Right lobe of liver (tissue), 6 donors: Measurements from ENCODE around the gene RASGRP1. TPM values are rescaled to one million over a fixed set of nuclear protein-coding genes. Genes with fewer than 3 reads are reported as not detected.

Source experiments
- ATAC-seq, 4 donors: fragments of 200-7000 bp; cut with Tn5 transposase; one replicate each; pipeline ENCODE4 v1.9.1; 2020; ENCODE audit warnings: mild to moderate bottlenecking in 4 of 4, moderate library complexity in 4 of 4
- DNase-seq, 3 donors: peaks; one replicate each; pipeline ENCODE4 v3.0.0-alpha.2; 2020
- H3K27ac ChIP-seq, 3 donors: fragments of 200-600 bp; one replicate each; pipeline ENCODE4 v1.8.0; 2022
- H3K27me3 ChIP-seq, 2 donors: fragments of 200-600 bp; one replicate each; pipeline ENCODE4 v1.8.0; 2022
- H3K36me3 ChIP-seq, 4 donors: fragments of 200-600 bp; sonication (generic) in 1 of 4; one replicate each; pipeline versions ENCODE4 v1.5.1 to v1.8.0; 2017 to 2022; ENCODE audit warnings: control low read depth in 1 of 4
- H3K4me1 ChIP-seq, 4 donors: fragments of 200-600 bp; sonication (generic) in 1 of 4; one replicate each; pipeline versions ENCODE4 v1.5.1 to v1.8.0; 2017 to 2022; ENCODE audit warnings: control low read depth in 1 of 4
- H3K4me3 ChIP-seq, 3 donors: fragments of 200-600 bp; one replicate each; pipeline ENCODE4 v1.8.0; 2022
- H3K9me3 ChIP-seq, 4 donors: fragments of 200-600 bp; sonication (generic) in 1 of 4; one replicate each; pipeline versions ENCODE4 v1.5.1 to v1.8.0; 2017 to 2022; ENCODE audit warnings: control low read depth in 1 of 4
- POLR2A ChIP-seq: fragments of 450-650 bp; IDR thresholded peaks from one replicate; pipeline ENCODE4 v1.6.1; 2017; ENCODE audit warnings: antibody characterized with exemption, mild to moderate bottlenecking
- WGBS: methylation state at CpG from one replicate; pipeline ENCODE4 v1.1.6; 2018; ENCODE audit warnings: low coverage, low lambda C conversion rate; ENCODE audit not compliant: insufficient coverage; ENCODE audit errors: missing lambda C conversion rate; 5-methylcytosine and 5-hydroxymethylcytosine counted together
- intact Hi-C, 2 donors: fragments of 100-400 bp; cut with DNase I; formaldehyde crosslinking; loops; one replicate each; pipeline versions ENCODE4 v1.11.2 to v1.14.1; 2022
- total RNA-seq, 6 experiments: library from RNA; depleted of rRNA in 2 of 6; stranded (reverse); fragments of >200 nt in 2 of 6; fragmentation: NEBNext Ultra II Directional in 3 of 6; extraction: Animal tissue kit (Norgen Biotek cat#: 25700) in 3 of 6; gene quantifications; one replicate each; pipeline versions ENCODE4 v1.1.0 to v1.2.4, GENCODE V29; 2016 to 2023
- TF ChIP-seq, protein P1 (sequence below), 4 donors: fragments of 200-600 bp in 3 of 4; fragments of 450-650 bp in 1 of 4; IDR thresholded peaks; one replicate each; pipeline versions ENCODE4 v1.5.1 to v1.8.0; 2016 to 2022; ENCODE audit warnings: antibody characterized with exemption in 4 of 4, mild to moderate bottlenecking in 2 of 4
- donor health status: DM: no; HTN: yes; CAD: no.
- donor health status: DM: no; HTN: no; CAD: no.
- donor health status: DM: no; HTN: no; CAD: no.
- donor health status: DM: no; HTN: yes; CAD: no.
- donor health status: DM: no; HTN: yes; CAD: no.

Gene RASGRP1
- total RNA-seq, 6 experiments from 2014 or later: 0.11 to 0.64 (median 0.32) TPM

- TF ChIP-seq, protein P1, sequence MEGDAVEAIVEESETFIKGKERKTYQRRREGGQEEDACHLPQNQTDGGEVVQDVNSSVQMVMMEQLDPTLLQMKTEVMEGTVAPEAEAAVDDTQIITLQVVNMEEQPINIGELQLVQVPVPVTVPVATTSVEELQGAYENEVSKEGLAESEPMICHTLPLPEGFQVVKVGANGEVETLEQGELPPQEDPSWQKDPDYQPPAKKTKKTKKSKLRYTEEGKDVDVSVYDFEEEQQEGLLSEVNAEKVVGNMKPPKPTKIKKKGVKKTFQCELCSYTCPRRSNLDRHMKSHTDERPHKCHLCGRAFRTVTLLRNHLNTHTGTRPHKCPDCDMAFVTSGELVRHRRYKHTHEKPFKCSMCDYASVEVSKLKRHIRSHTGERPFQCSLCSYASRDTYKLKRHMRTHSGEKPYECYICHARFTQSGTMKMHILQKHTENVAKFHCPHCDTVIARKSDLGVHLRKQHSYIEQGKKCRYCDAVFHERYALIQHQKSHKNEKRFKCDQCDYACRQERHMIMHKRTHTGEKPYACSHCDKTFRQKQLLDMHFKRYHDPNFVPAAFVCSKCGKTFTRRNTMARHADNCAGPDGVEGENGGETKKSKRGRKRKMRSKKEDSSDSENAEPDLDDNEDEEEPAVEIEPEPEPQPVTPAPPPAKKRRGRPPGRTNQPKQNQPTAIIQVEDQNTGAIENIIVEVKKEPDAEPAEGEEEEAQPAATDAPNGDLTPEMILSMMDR (IDR thresholded peaks at IDR 0.05): no peak
- TF ChIP-seq POLR2A: no peak
- intact Hi-C loops: no loop called here
- Histone ChIP-seq H3K36me3 (no peaks in the 10 kb centered on the region), H3K27me3 (no peaks in the 10 kb centered on the region), H3K27ac (no peak overlapping the region), H3K4me1 (peaks cover 0 to 2% (median 0%) of the 10 kb centered on the region in 4 donors), H3K9me3 (no peaks in the 10 kb centered on the region), H3K4me3 (no peak overlapping the region)
- WGBS: 78% methylated on average over 5 of the region's 7 CpGs
- ATAC-seq: no peak
- DNase-seq: no peak
Observed at GRCh38 chr15:38610748-38611147, 46.1 kb upstream of the RASGRP1 start.

DNA sequence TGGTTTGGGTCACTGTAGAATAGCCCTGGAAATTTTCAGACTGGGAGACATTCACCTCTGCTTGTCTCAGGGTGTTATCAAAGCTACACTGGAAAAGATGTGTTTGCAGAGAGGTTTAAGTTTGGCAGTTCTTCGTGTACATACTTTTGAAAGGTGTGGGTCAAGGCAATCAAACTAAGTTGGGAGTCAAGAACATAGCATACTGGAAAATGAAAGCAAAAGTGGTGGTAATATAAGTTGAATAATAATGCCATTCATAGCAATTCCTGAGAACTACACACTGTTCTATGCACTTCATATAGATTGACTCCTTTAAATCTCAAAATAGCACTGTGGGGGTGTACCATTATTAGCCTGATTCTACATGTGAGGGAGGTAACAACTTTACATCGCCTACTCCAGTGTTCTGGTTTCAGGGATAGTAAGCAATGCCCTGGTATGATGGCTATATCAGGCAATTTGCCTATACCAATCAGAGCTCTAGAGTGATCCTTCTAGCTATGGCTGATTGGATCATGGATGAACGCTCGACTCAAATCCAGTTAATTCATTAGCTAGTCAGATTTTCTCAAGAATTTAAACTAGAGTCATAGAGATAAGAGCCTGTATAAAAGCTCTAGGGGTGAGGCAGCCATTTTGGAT is 44.6 kb upstream of the RASGRP1 start:
- TF ChIP-seq, protein P1 (IDR thresholded peaks at IDR 0.05): no peak
- TF ChIP-seq POLR2A: no peak
- 56% methylated on average over 4 of the region's 4 CpGs for WGBS
- no peak for DNase-seq
- no peaks in the 10 kb centered on the region for H3K27me3 ChIP-seq
- no peak for ATAC-seq
- intact Hi-C loops: no loop called here
- H3K27ac ChIP-seq: no peak overlapping the region
- H3K9me3 ChIP-seq: no peaks in the 10 kb centered on the region
- H3K36me3 ChIP-seq: no peaks in the 10 kb centered on the region
- peaks cover 0 to 2% (median 0%) of the 10 kb centered on the region in 4 donors for H3K4me1 ChIP-seq
- no peak overlapping the region for H3K4me3 ChIP-seq

DNA sequence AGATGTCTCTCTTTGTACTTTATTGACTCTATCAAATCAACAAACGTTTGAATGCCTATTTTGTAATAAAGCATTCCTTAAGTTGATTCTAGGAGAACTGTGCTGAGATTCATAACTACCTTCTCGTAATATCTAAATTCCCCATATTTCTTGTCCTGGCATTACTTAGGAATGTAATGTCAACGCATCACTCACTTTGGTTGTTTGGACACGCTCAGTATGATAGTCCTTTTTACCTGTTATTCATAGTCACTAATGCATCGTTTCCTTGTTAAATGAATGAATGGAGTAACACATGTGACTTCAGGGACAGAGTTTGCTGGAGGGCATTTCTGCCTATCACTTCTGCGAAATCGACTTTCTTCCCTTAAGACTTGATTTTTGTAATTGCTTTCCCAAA is 44.1 kb upstream of the RASGRP1 start:
- Histone ChIP-seq H3K27me3 (no peaks in the 10 kb centered on the region), H3K27ac (no peak overlapping the region), H3K4me1 (peaks cover 0 to 2% (median 0%) of the 10 kb centered on the region in 4 donors), H3K36me3 (no peaks in the 10 kb centered on the region), H3K4me3 (no peak overlapping the region), H3K9me3 (no peaks in the 10 kb centered on the region)
- ATAC-seq (no peak), DNase-seq (no peak)
- intact Hi-C loops: no loop called here
- 68% methylated on average over 7 of the region's 7 CpGs for WGBS
- TF ChIP-seq, protein P1 (IDR thresholded peaks at IDR 0.05): no peak
- no peak for TF ChIP-seq POLR2A

- no peaks in the 10 kb centered on the region for H3K36me3 ChIP-seq
- no peaks in the 10 kb centered on the region for H3K27me3 ChIP-seq
- H3K9me3 ChIP-seq: no peaks in the 10 kb centered on the region
- H3K4me3 ChIP-seq: no peak overlapping the region
- intact Hi-C loops: no loop called here
- no peak for DNase-seq
- WGBS: 50% methylated on average over 3 of the region's 3 CpGs
- no peak overlapping the region for H3K27ac ChIP-seq
- TF ChIP-seq POLR2A: no peak
- TF ChIP-seq, protein P1 (IDR thresholded peaks at IDR 0.05): no peak
- peaks cover 0 to 2% (median 0%) of the 10 kb centered on the region in 4 donors for H3K4me1 ChIP-seq
- ATAC-seq: no peak
Observed at GRCh38 chr15:38605744-38606143, 41.1 kb upstream of the RASGRP1 start.
